Measurements from ENCODE around the gene DLG3.

The DLG3 gene

GRCh38 chrX:70525733-70526132 is 81.1 kb downstream of the DLG3 start:
- H3K9ac ChIP-seq (ENCODE audit: low read depth, low read length): no peak overlapping the region
- H2AFZ ChIP-seq (ENCODE audit: low read depth, low read length): no peak overlapping the region
- no peaks in the 10 kb centered on the region for H4K20me1 ChIP-seq (ENCODE audit: insufficient read depth, low read length)
- DNase-seq (no peak), ATAC-seq (ENCODE audit: insufficient read depth, low read depth) (no peak)
- H3K4me2 ChIP-seq (ENCODE audit: insufficient read depth, low read length): no peak overlapping the region
- no peaks in the 10 kb centered on the region for H3K9me3 ChIP-seq (ENCODE audit: insufficient read depth, low read length, severe bottlenecking)
- H3K36me3 ChIP-seq (ENCODE audit: insufficient read depth, low read length): no peaks in the 10 kb centered on the region
- no peak overlapping the region for H3K27ac ChIP-seq (ENCODE audit: low read length)
- no peaks in the 10 kb centered on the region for H3K79me2 ChIP-seq (ENCODE audit: insufficient read depth, low read length)
- no peaks in the 10 kb centered on the region for H3K4me1 ChIP-seq (ENCODE audit: insufficient read depth, low read length)
- H3K27me3 ChIP-seq (ENCODE audit: insufficient read depth, low read length, poor library complexity): no peaks in the 10 kb centered on the region
- no peak for TF ChIP-seq EZH2 (IDR thresholded peaks at IDR 0.05; ENCODE audit: borderline replicate concordance, low read depth, low read length, severe bottlenecking)
- TF ChIP-seq CTCF (IDR thresholded peaks at IDR 0.05; ENCODE audit: borderline replicate concordance, extremely low read depth, low read length, poor library complexity, severe bottlenecking): no peak
- no peak overlapping the region for H3K4me3 ChIP-seq (ENCODE audit: low read depth in 1 of 2, low read length in 2 of 2)

GRCh38 chrX:70527053-70527452 is 82.4 kb downstream of the DLG3 start:
- H3K4me2 ChIP-seq (ENCODE audit: insufficient read depth, low read length): no peak overlapping the region

GRCh38 chrX:70527610-70528345 is 83.1 kb downstream of the DLG3 start:
- no peaks in the 10 kb centered on the region for H3K27me3 ChIP-seq (ENCODE audit: insufficient read depth, low read length, poor library complexity)

More at GRCh38 chrX:70527053-70527452, 82.4 kb downstream of the DLG3 start:
- ATAC-seq (ENCODE audit: insufficient read depth, low read depth) (no peak), DNase-seq (no peak)
- H3K27me3 ChIP-seq (ENCODE audit: insufficient read depth, low read length, poor library complexity): no peaks in the 10 kb centered on the region
- no peak overlapping the region for H2AFZ ChIP-seq (ENCODE audit: low read depth, low read length)
- no peak overlapping the region for H3K27ac ChIP-seq (ENCODE audit: low read length)
- no peak overlapping the region for H3K4me3 ChIP-seq (ENCODE audit: low read depth in 1 of 2, low read length in 2 of 2)
- H3K36me3 ChIP-seq (ENCODE audit: insufficient read depth, low read length): no peaks in the 10 kb centered on the region
- H3K9ac ChIP-seq (ENCODE audit: low read depth, low read length): no peak overlapping the region
- no peaks in the 10 kb centered on the region for H4K20me1 ChIP-seq (ENCODE audit: insufficient read depth, low read length)
- H3K79me2 ChIP-seq (ENCODE audit: insufficient read depth, low read length): no peaks in the 10 kb centered on the region
- TF ChIP-seq EZH2 (IDR thresholded peaks at IDR 0.05; ENCODE audit: borderline replicate concordance, low read depth, low read length, severe bottlenecking) (no peak), CTCF (IDR thresholded peaks at IDR 0.05; ENCODE audit: borderline replicate concordance, extremely low read depth, low read length, poor library complexity, severe bottlenecking) (no peak)
- H3K4me1 ChIP-seq (ENCODE audit: insufficient read depth, low read length): no peaks in the 10 kb centered on the region
- no peaks in the 10 kb centered on the region for H3K9me3 ChIP-seq (ENCODE audit: insufficient read depth, low read length, severe bottlenecking)

More at GRCh38 chrX:70527610-70528345, 83.1 kb downstream of the DLG3 start:
- Histone ChIP-seq H2AFZ (ENCODE audit: low read depth, low read length) (no peak overlapping the region), H3K9me3 (ENCODE audit: insufficient read depth, low read length, severe bottlenecking) (no peaks in the 10 kb centered on the region), H3K79me2 (ENCODE audit: insufficient read depth, low read length) (no peaks in the 10 kb centered on the region), H4K20me1 (ENCODE audit: insufficient read depth, low read length) (no peaks in the 10 kb centered on the region), H3K4me2 (ENCODE audit: insufficient read depth, low read length) (no peak overlapping the region), H3K36me3 (ENCODE audit: insufficient read depth, low read length) (no peaks in the 10 kb centered on the region), H3K27ac (ENCODE audit: low read length) (no peak overlapping the region), H3K4me1 (ENCODE audit: insufficient read depth, low read length) (no peaks in the 10 kb centered on the region), H3K4me3 (ENCODE audit: low read depth in 1 of 2, low read length in 2 of 2) (no peak overlapping the region), H3K9ac (ENCODE audit: low read depth, low read length) (no peak overlapping the region)
- TF ChIP-seq EZH2 (IDR thresholded peaks at IDR 0.05; ENCODE audit: borderline replicate concordance, low read depth, low read length, severe bottlenecking) (no peak), CTCF (IDR thresholded peaks at IDR 0.05; ENCODE audit: borderline replicate concordance, extremely low read depth, low read length, poor library complexity, severe bottlenecking) (no peak)
- ATAC-seq (ENCODE audit: insufficient read depth, low read depth): no peak
- DNase-seq: no peak
